Panc1 (cell line): ENCODE measurements around the gene STARD5.

Experiments used
- CTCF ChIP-seq: fragments of 450-650 bp; IDR thresholded peaks from 2 replicates; pipeline ENCODE4 v1.5.1; 2017; ENCODE audit warnings: mild to moderate bottlenecking
- TF ChIP-seq, protein P1 (sequence below), 2 experiments: IDR thresholded peaks; 2 replicates each; pipeline ENCODE4 v1.6.1; 2011 to 2012; ENCODE audit warnings: low read depth in 2 of 2, control low read depth in 1 of 2, low read length in 1 of 2, mild to moderate bottlenecking in 1 of 2, moderate library complexity in 1 of 2; ENCODE audit not compliant: insufficient read depth in 1 of 2

GRCh38 chr15:81270781-81271491 is 53.0 kb downstream of the STARD5 start:
- TF ChIP-seq CTCF, result no peak
- TF ChIP-seq, protein P1, sequence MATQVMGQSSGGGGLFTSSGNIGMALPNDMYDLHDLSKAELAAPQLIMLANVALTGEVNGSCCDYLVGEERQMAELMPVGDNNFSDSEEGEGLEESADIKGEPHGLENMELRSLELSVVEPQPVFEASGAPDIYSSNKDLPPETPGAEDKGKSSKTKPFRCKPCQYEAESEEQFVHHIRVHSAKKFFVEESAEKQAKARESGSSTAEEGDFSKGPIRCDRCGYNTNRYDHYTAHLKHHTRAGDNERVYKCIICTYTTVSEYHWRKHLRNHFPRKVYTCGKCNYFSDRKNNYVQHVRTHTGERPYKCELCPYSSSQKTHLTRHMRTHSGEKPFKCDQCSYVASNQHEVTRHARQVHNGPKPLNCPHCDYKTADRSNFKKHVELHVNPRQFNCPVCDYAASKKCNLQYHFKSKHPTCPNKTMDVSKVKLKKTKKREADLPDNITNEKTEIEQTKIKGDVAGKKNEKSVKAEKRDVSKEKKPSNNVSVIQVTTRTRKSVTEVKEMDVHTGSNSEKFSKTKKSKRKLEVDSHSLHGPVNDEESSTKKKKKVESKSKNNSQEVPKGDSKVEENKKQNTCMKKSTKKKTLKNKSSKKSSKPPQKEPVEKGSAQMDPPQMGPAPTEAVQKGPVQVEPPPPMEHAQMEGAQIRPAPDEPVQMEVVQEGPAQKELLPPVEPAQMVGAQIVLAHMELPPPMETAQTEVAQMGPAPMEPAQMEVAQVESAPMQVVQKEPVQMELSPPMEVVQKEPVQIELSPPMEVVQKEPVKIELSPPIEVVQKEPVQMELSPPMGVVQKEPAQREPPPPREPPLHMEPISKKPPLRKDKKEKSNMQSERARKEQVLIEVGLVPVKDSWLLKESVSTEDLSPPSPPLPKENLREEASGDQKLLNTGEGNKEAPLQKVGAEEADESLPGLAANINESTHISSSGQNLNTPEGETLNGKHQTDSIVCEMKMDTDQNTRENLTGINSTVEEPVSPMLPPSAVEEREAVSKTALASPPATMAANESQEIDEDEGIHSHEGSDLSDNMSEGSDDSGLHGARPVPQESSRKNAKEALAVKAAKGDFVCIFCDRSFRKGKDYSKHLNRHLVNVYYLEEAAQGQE (IDR thresholded peaks at IDR 0.05; ENCODE audit: insufficient read depth in 1 of 2, low read depth in 2 of 2, low read length in 1 of 2), result no peak
